Breast epithelium (tissue), 3 donors: ENCODE measurements around the gene ATXN1.

ENCODE experiments used
- CTCF ChIP-seq, 3 donors: fragments of 450-650 bp; IDR thresholded peaks; one replicate each; pipeline ENCODE4 v1.5.1; 2016 to 2017; ENCODE audit warnings: antibody characterized with exemption in 3 of 3, mild to moderate bottlenecking in 3 of 3, moderate library complexity in 3 of 3
- POLR2A ChIP-seq: fragments of 450-650 bp; IDR thresholded peaks from one replicate; pipeline ENCODE4 v1.6.1; 2016; ENCODE audit warnings: antibody characterized with exemption, mild to moderate bottlenecking, moderate library complexity
- POLR2AphosphoS5 ChIP-seq, 3 donors: sonication (generic); formaldehyde crosslinking; IDR thresholded peaks; one replicate each; pipeline ENCODE4 v1.6.1; 2017; ENCODE audit warnings: antibody characterized with exemption in 3 of 3

DNA sequence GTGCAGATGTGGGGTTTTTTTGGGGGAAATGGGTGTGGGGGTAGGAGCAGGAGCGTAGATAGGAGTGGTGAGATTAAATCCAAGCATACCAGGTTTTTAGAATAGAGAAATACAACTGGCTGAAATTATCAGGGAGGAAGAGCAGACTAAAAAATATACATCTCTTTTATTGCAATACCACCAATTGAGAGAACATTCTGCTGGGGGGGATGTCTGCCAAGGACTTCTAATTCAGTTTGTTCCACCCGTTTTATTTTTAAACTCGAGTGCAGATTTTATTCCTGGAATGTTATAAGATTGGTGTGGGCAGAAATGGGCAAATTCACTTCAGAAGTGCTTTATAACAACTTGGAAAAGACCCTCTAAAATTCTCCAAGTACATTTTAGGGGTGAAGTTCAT, 330.2 kb downstream of the ATXN1 start:
- no peak for TF ChIP-seq CTCF (IDR thresholded peaks at IDR 0.05)
- no peak for TF ChIP-seq POLR2A
- no peak for TF ChIP-seq POLR2AphosphoS5 (IDR thresholded peaks at IDR 0.05)
